GM19099 (cell line): Measurements from ENCODE around the gene METTL24.

ENCODE experiments used
- POLR2A ChIP-seq: IDR thresholded peaks from 3 replicates; pipeline ENCODE4 v1.6.1; 2011; ENCODE audit warnings: low read depth; ENCODE audit not compliant: insufficient read length; ENCODE audit errors: extremely low read depth

Gene METTL24

GRCh38 chr6:110352563-110353262 is 5.4 kb downstream of the METTL24 start:
- no peak for TF ChIP-seq POLR2A

- no peak for TF ChIP-seq POLR2A
These were observed 6.2 kb downstream of the METTL24 start for GRCh38 chr6:110351986-110352385.

DNA sequence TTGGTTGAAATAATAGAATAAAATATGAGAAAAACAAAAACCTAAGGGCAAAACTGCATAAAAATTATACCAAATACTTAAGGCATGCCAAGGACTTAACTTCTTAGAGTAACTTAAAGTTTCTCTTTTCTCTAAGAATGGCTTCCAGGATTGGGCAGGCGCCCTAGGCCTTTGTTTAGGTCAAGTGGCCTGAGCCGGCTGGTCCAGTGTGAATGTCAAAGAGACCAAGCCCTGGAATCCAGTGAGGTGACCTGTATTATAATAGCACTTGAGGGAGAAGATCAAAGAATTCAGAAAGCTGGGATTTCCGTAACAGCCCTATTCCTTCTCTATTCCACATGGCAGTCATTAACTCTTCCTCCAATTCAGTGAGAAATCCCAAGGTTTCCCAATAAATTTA is 6.6 kb downstream of the METTL24 start:
- no peak for TF ChIP-seq POLR2A

DNA sequence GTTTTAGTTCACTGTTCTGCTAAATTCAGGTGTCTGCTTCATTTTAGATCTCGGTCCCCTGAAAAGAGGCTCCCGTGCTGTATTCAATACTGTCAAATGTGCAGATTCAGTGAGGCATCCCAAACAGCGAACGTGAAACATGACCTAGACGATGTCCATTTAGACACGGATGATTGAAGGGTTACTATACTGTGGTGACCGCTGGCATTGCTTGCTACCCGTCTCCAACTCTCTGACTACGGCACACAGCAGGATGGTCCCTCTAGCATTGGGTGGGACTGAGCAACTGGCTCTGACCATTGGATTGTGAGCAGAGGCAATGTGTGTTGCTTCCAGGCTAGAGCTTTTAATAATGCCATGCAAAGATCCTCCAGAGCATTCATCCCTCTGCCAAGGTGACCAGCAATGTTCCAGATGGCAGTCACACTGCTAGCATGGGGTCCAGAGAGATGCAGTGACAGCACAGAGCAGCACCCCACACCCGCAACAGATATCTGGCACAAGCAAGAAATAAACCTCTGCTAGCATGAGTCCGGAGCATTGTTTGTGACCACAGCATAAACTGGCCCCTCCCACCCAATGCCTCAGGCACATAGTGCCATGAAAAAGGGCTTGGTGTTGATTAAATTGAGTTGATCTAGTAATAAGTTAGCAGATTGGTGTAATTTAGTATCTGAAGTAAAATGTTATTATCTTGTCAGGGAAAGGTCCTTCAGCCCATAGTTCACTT is 9.0 kb downstream of the METTL24 start:
- TF ChIP-seq POLR2A: no peak

- no peak for TF ChIP-seq POLR2A
These were observed 13.1 kb downstream of the METTL24 start for GRCh38 chr6:110345025-110345424.

DNA sequence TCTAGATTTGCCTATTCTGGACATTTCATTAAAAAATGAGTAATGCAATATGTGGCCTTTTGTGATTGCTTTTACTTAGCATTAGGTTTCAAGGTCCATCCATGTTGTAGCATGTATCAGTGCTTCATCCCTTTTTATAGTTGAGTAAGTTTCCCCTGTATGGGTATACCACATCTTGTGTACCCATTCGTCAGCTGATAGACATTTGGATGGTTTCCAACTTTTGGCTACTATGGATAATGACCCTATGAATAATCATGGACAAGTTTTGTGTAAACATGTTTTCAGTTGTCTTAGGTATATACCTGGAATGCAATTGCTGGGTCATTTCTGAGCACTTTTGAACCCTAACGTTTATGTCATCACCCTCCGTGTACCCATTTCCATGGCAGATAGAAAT is 15.4 kb downstream of the METTL24 start:
- TF ChIP-seq POLR2A: no peak

DNA sequence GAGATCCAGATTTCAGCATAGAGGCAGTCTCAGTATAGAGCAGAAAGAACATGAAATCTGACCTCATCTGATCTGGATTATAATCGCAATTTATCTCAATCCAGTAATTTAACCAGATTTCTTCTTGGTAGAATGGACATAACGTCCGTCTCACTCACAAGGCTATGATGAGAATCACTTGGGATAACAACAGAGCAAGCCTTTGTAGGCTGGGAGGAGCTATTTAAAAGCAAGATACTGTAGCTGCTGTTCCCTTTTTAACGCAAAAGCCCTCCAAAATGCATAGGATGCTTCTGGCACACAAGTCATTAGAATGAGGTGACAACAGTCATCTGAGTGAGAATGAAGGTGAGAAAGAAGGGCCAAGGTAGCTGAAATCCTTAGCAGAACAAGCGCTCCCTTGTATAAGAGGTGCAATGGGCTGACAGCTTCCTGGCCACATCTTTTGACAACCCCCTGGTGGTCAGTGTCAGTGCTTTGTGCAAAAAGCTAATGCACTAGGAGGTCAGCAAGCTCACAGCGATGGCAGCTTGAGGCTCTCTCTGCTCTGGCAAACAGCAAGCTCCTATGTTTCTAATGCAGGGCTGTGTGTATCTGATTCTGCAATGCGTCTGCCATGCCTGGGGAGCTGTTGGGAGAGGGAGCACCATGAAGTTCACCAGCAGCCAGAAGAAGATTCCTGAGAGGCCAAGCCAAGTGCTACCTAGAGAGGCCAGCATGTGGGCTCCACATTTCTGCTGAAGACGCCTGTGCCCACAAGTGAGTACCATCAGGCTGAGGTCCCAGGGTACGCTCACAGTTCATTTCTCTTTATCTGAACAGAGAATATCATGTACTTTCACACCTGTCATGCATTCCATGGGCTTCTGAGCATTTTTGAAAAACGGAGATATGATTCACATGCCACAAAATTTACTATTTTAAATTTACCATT is 16.2 kb downstream of the METTL24 start:
- no peak for TF ChIP-seq POLR2A

GRCh38 chr6:110341067-110341466 is 17.1 kb downstream of the METTL24 start:
- no peak for TF ChIP-seq POLR2A

- no peak for TF ChIP-seq POLR2A
These were observed 17.7 kb downstream of the METTL24 start for GRCh38 chr6:110340392-110340965.

- TF ChIP-seq POLR2A: no peak
These were observed 19.2 kb downstream of the METTL24 start for GRCh38 chr6:110338820-110339470.

GRCh38 chr6:110337486-110337885 is 20.7 kb downstream of the METTL24 start:
- TF ChIP-seq POLR2A: no peak

- no peak for TF ChIP-seq POLR2A
These were observed 23.5 kb downstream of the METTL24 start for GRCh38 chr6:110334423-110335180.

DNA sequence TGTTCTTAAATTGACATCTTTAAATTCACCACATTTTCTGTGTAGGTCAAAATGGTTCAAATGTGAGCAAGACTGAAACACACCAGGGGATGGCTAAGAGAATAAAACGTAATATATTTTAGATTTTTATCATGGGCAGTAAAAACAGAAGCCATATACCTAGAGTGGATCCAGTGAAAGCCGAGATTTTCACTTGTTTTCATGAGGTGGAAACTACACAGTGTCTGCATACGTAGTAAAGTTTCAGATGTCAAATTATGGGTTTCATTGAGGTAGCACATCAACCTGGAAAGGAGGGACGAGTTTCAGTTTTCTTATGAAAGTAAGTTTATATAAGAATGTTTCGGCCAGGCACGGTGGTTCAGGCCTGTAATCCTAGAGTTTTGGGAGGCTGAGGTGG is 25.9 kb downstream of the METTL24 start:
- no peak for TF ChIP-seq POLR2A

- TF ChIP-seq POLR2A: no peak
These were observed 26.3 kb downstream of the METTL24 start for GRCh38 chr6:110331816-110332215.
